ENCODE measurements around the gene KIF26B.

Gene KIF26B

GRCh38 chr1:245614476-245614875, 459.7 kb downstream of the KIF26B start:
- no peak overlapping the region for H3K27ac ChIP-seq (ENCODE audit: low read depth, low read length)
- H3K4me3 ChIP-seq (ENCODE audit: insufficient read depth, low read length, poor library complexity, severe bottlenecking), result no peak overlapping the region
- no peaks in the 10 kb centered on the region for H3K79me2 ChIP-seq (ENCODE audit: insufficient read depth, low read length)
- no peaks in the 10 kb centered on the region for H3K9me3 ChIP-seq (ENCODE audit: insufficient read depth, low read length)
- TF ChIP-seq, protein P1, sequence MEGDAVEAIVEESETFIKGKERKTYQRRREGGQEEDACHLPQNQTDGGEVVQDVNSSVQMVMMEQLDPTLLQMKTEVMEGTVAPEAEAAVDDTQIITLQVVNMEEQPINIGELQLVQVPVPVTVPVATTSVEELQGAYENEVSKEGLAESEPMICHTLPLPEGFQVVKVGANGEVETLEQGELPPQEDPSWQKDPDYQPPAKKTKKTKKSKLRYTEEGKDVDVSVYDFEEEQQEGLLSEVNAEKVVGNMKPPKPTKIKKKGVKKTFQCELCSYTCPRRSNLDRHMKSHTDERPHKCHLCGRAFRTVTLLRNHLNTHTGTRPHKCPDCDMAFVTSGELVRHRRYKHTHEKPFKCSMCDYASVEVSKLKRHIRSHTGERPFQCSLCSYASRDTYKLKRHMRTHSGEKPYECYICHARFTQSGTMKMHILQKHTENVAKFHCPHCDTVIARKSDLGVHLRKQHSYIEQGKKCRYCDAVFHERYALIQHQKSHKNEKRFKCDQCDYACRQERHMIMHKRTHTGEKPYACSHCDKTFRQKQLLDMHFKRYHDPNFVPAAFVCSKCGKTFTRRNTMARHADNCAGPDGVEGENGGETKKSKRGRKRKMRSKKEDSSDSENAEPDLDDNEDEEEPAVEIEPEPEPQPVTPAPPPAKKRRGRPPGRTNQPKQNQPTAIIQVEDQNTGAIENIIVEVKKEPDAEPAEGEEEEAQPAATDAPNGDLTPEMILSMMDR (IDR thresholded peaks at IDR 0.05; ENCODE audit: insufficient read depth, low read length, poor library complexity, severe bottlenecking), result no peak
- TF ChIP-seq EZH2phosphoT487 (conservative IDR thresholded peaks at IDR 0.05; ENCODE audit: low read length), result no peak
- no peaks in the 10 kb centered on the region for H3K36me3 ChIP-seq (ENCODE audit: low read length)
- no peak overlapping the region for H2AFZ ChIP-seq (ENCODE audit: low read depth, low read length, severe bottlenecking)
- no peaks in the 10 kb centered on the region for H4K20me1 ChIP-seq (ENCODE audit: low read depth, low read length)
- H3K4me2 ChIP-seq (ENCODE audit: low read depth, low read length, poor library complexity, severe bottlenecking), result no peak overlapping the region
- no peaks in the 10 kb centered on the region for H3K9me2 ChIP-seq (replicated peaks; ENCODE audit: insufficient read depth, low read length)
- no peak overlapping the region for H3K9ac ChIP-seq (ENCODE audit: low read length)
- no peaks in the 10 kb centered on the region for H3K27me3 ChIP-seq (ENCODE audit: low read length)
- no peaks in the 10 kb centered on the region for H3F3A ChIP-seq (ENCODE audit: insufficient read depth)

DNA sequence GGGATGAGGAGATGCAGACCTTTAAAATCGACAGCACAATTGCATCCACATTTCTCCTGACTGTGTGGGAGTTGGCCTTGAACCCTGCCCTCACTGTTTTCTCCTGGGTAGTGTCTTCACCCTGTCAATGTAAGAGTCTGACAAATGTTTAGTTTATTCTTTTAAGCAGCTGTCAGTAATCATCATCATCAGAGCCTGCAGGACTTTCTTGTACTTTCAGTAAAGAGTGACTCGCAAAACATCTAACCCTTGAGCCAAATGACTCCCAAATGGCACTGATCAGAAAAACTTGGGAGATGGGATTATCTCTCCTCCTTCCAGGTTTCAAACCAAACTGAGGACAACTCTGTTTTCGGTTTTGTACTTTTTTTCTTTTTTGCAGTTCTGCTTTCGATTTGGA, 460.2 kb downstream of the KIF26B start:
- no peaks in the 10 kb centered on the region for H3F3A ChIP-seq (ENCODE audit: insufficient read depth)
- no peak overlapping the region for H3K27ac ChIP-seq (ENCODE audit: low read depth, low read length)
- H3K79me2 ChIP-seq (ENCODE audit: insufficient read depth, low read length), result no peaks in the 10 kb centered on the region
- H3K9ac ChIP-seq (ENCODE audit: low read length), result no peak overlapping the region
- TF ChIP-seq, protein P1 (IDR thresholded peaks at IDR 0.05; ENCODE audit: insufficient read depth, low read length, poor library complexity, severe bottlenecking), result no peak
- no peak for TF ChIP-seq EZH2phosphoT487 (conservative IDR thresholded peaks at IDR 0.05; ENCODE audit: low read length)
- H3K36me3 ChIP-seq (ENCODE audit: low read length), result no peaks in the 10 kb centered on the region
- no peaks in the 10 kb centered on the region for H4K20me1 ChIP-seq (ENCODE audit: low read depth, low read length)
- no peak overlapping the region for H3K4me3 ChIP-seq (ENCODE audit: insufficient read depth, low read length, poor library complexity, severe bottlenecking)
- H3K27me3 ChIP-seq (ENCODE audit: low read length), result no peaks in the 10 kb centered on the region
- no peak overlapping the region for H2AFZ ChIP-seq (ENCODE audit: low read depth, low read length, severe bottlenecking)
- no peak overlapping the region for H3K4me2 ChIP-seq (ENCODE audit: low read depth, low read length, poor library complexity, severe bottlenecking)
- H3K9me2 ChIP-seq (replicated peaks; ENCODE audit: insufficient read depth, low read length), result no peaks in the 10 kb centered on the region
- H3K9me3 ChIP-seq (ENCODE audit: insufficient read depth, low read length), result no peaks in the 10 kb centered on the region

- Histone ChIP-seq H3K9ac (ENCODE audit: low read length) (no peak overlapping the region), H3K27me3 (ENCODE audit: low read length) (no peaks in the 10 kb centered on the region), H3K9me2 (replicated peaks; ENCODE audit: insufficient read depth, low read length) (no peaks in the 10 kb centered on the region), H3K27ac (ENCODE audit: low read depth, low read length) (no peak overlapping the region), H3K36me3 (ENCODE audit: low read length) (no peaks in the 10 kb centered on the region), H3K9me3 (ENCODE audit: insufficient read depth, low read length) (no peaks in the 10 kb centered on the region), H2AFZ (ENCODE audit: low read depth, low read length, severe bottlenecking) (no peak overlapping the region), H3F3A (ENCODE audit: insufficient read depth) (no peaks in the 10 kb centered on the region), H3K4me2 (ENCODE audit: low read depth, low read length, poor library complexity, severe bottlenecking) (no peak overlapping the region), H3K79me2 (ENCODE audit: insufficient read depth, low read length) (no peaks in the 10 kb centered on the region), H4K20me1 (ENCODE audit: low read depth, low read length) (no peaks in the 10 kb centered on the region), H3K4me3 (ENCODE audit: insufficient read depth, low read length, poor library complexity, severe bottlenecking) (no peak overlapping the region)
- TF ChIP-seq, protein P1 (IDR thresholded peaks at IDR 0.05; ENCODE audit: insufficient read depth, low read length, poor library complexity, severe bottlenecking), result no peak
- TF ChIP-seq EZH2phosphoT487 (conservative IDR thresholded peaks at IDR 0.05; ENCODE audit: low read length), result no peak
Observed at GRCh38 chr1:245621589-245621988, 466.8 kb downstream of the KIF26B start.

Measured in SU-DHL-6 (cell line).